GM13976 (cell line): ENCODE results near the gene HOXA5.
A peak's percentile ranks its signal among the peaks of the same experiment; 100 is the strongest.

ENCODE experiments used
- DNase-seq: peaks from one replicate; pipeline ENCODE4 v3.0.0; 2012; ENCODE audit warnings: low spot score
- CTCF ChIP-seq: IDR thresholded peaks from 2 replicates; pipeline ENCODE4 v1.5.1; 2012; ENCODE audit warnings: borderline replicate concordance, mild to moderate bottlenecking; ENCODE audit not compliant: insufficient read depth; ENCODE audit errors: extremely low read depth, missing control alignments, control extremely low read depth
- in situ Hi-C: fragments of 300-500 bp; cut with MboI; formaldehyde crosslinking; loops from one replicate; pipeline ENCODE4 v1.12.0; 2022; ENCODE audit warnings: low sequenced_read_pairs, mixed read lengths, inconsistent platforms; ENCODE audit not compliant: unreplicated experiment

Gene HOXA5

DNA sequence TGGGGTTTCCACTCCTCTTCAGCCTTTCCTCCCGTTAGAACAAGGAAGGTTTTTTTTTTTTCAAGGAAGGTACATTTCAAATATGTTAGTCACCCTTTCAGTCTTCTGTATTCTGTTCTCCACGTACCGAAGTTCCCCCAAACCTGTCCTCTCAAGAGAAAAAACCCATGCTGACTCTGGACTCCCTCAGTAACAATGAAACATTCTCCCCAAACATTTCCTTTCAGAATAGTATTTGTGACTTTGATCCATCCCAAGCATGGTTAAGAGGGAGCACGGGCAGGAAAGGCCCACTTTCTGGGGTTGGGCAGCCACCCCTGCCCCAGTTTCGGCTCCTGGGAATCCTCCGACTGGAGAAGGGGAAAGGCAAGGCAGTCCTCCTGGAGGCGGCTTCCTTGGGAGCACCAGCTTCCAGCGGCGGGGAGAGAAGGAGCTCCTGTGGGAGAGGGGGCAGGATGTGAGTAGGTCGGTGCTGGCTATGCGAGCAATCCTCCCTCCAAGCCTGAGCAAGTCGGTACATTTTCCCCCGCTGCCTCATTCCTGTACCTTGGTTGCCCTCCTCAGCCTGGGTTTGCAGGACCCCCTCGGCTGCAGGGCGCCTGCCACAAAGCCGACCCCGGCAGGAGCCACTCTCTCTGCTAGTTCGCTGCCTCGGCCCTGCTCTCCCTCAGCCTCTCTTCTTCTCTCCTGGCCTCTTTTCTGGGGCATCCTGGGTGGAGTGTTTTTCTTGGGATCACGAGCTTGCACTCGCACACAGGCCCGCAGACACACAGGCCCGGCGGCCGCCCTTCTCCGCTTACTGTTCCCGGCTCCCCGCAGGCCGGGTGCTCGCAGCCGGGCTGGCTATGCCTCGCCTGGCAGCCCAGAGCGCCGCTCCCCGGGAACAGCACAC lies 45.5 kb downstream of the HOXA5 start:
- in situ Hi-C loops, result no loop called here
- no peak for DNase-seq
- TF ChIP-seq CTCF, result no peak

DNA sequence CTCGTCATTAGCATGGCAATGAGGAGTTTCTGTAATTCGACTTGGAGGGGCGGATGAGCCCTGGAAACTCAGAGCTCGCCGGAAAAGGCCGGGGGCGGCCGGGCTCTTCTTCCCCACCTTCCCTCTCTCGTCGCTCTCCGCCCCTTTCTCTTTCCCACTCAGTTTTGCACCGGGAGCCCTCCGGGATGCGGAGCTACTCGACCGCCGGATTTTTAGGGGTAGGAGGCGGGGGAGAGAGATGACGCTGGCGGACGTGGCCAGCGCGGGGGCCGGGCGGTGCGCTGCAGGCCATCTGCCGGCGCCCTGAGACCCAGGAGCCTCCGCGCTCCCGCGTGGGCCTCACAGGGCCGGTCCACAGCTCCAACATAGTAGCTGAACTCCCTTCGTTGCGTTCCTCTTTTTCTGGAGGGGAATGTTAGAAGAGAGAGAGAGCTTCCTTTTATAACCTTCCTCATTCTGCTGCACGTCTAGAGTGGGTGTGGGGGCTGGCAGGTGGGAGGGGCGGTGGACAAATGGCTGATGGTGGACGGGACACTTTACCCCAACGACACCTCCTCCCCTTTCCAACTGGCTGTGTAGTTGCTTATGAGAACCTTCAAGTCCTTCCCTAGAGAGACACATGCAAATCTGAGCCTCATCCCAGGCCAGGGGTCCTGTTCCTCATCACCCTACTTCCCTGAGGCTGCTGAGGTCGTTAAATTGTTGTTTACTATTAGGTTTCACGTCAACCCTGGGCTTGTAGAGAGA lies 46.5 kb downstream of the HOXA5 start:
- peak; percentile 63 for DNase-seq
- TF ChIP-seq CTCF, result no peak
- in situ Hi-C loops, result no loop called here

DNA sequence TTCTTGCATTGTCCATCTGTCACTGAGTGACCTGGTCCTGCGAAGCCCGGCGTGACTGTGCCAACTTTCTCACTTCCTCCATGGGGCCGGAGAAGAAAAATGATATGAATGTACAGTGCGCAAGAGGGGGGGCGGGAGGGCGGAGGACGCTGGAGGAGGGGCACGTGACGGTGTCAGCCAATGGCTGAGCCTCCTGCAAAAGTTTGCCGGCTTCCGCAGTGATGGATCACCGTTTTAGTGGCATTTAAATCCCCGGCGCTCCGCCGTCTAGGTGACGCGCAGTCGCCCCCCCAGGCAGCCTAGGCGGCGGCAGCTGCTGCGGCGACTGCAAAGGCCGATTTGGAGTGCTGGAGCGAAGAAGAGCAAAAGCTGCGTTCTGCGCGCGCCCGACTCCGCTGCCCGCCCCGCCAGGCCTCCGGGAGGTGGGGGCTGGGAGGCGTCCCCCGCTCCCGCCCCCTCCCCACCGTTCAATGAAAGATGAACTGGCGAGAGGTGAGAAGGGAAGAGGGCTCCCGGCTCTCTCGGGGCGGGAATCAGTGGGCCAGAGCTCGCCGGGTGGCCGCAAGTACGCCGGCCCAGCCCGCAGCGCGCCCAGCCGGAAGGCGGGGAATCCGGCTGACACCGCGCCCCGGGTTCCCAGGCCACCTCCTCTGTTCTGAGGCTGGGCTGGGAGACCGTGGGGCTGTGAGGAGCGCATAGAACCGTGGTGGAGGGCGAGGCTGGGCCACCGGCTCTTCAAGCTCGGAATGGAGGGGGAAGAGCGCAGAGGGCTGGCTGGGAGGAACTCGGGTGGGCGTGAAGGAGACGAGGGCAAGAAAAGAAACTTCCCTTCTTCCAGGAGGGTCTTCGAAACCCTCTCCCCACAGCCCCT lies 47.3 kb downstream of the HOXA5 start, which contains the start of gene HOXA1:
HOXA1 (minus strand) TSS at position 104 of the 871 bp plus-strand sequence; CDS start at position 16, 88 bp downstream.
- peak; percentile 95 for DNase-seq
- in situ Hi-C loops, result no loop called here
- no peak for TF ChIP-seq CTCF

- in situ Hi-C loops, result no loop called here
- TF ChIP-seq CTCF, result no peak
- peak; percentile 33 for DNase-seq
These were observed 48.2 kb downstream of the HOXA5 start for GRCh38 chr7:27095050-27095896.

- DNase-seq, result no peak
- in situ Hi-C loops, result no loop called here
- no peak for TF ChIP-seq CTCF
These were observed 49.0 kb downstream of the HOXA5 start for GRCh38 chr7:27094304-27095049.
